HepG2 (cell line): Measurements from ENCODE around the gene DHX8. TPM values are rescaled to one million over a fixed set of nuclear protein-coding genes. Genes with fewer than 3 reads are reported as not detected.

Experiments
- ARID2 ChIP-seq: sonication (generic); formaldehyde crosslinking; IDR thresholded peaks from 2 replicates; pipeline ENCODE4 v1.8.1; 2022; ENCODE audit warnings: mild to moderate bottlenecking, missing genetic modification reagents, borderline replicate concordance
- ASH2L ChIP-seq: fragments of 300-600, 200-600 bp; sonication (generic); IDR thresholded peaks from 2 replicates; pipeline ENCODE4 v1.7.0; 2017; ENCODE audit warnings: low read depth, mild to moderate bottlenecking, moderate library complexity, mixed read lengths, low read length; ENCODE audit not compliant: insufficient read length
- CBX5 ChIP-seq: sonication (generic); formaldehyde crosslinking; IDR thresholded peaks from 2 replicates; pipeline ENCODE4 v1.4.0; 2020; ENCODE audit warnings: missing genetic modification reagents, borderline replicate concordance
- RELA ChIP-seq: sonication (generic); formaldehyde crosslinking; IDR thresholded peaks from 2 replicates; pipeline ENCODE4 v1.4.0; 2020; ENCODE audit warnings: missing genetic modification reagents
- SOX13 ChIP-seq, 3 experiments: fragments of 450-650 bp in 1 of 3; sonication (generic) in 1 of 3; formaldehyde crosslinking in 1 of 3; IDR thresholded peaks in 2 of 3; conservative IDR thresholded peaks in 1 of 3; 2 replicates each; pipeline versions ENCODE4 v1.5.0 to v1.6.1; 2016 to 2020; ENCODE audit warnings: antibody characterized with exemption in 1 of 3, mild to moderate bottlenecking in 1 of 3, missing compliant biosample characterization in 1 of 3, missing genetic modification reagents in 1 of 3, moderate library complexity in 1 of 3
- STAG1 ChIP-seq: sonication (generic); formaldehyde crosslinking; IDR thresholded peaks from 2 replicates; pipeline ENCODE4 v1.4.0; 2020; ENCODE audit warnings: missing genetic modification reagents
- ZMYM3 ChIP-seq: sonication (generic); formaldehyde crosslinking; IDR thresholded peaks from 2 replicates; pipeline ENCODE4 v1.5.1; 2020; ENCODE audit warnings: mild to moderate bottlenecking, missing genetic modification reagents
- ZNF17 ChIP-seq: sonication (generic); formaldehyde crosslinking; IDR thresholded peaks from 2 replicates; pipeline ENCODE4 v1.5.0; 2020; ENCODE audit warnings: mild to moderate bottlenecking, missing genetic modification reagents
- ZNF569 ChIP-seq: sonication (generic); formaldehyde crosslinking; IDR thresholded peaks from 2 replicates; pipeline ENCODE4 v1.5.0; 2020; ENCODE audit warnings: mild to moderate bottlenecking, missing genetic modification reagents, moderate library complexity, borderline replicate concordance
- ZNF75D ChIP-seq: sonication (generic); formaldehyde crosslinking; IDR thresholded peaks from 2 replicates; pipeline ENCODE4 v1.8.1; 2023; ENCODE audit warnings: missing genetic modification reagents, mild to moderate bottlenecking, borderline replicate concordance
- ZSCAN22 ChIP-seq: sonication (generic); formaldehyde crosslinking; IDR thresholded peaks from 2 replicates; pipeline ENCODE4 v1.4.0; 2020; ENCODE audit warnings: mild to moderate bottlenecking, missing genetic modification reagents
- polyA plus RNA-seq, 8 experiments: library from polyadenylated mRNA; depleted of rRNA in 3 of 8; stranded (reverse) in 7 of 8; unstranded in 1 of 8; fragments of >200 nt; fragmentation: Illumina TruSeq in 4 of 8; extraction: Trizol in 4 of 8; gene quantifications; 2 replicates each; pipeline versions ENCODE4 v1.2.1 to v1.2.3, GENCODE V29; 2011 to 2016; ENCODE audit warnings: low read depth in 4 of 8, missing spikeins in 1 of 8, mixed read lengths in 1 of 8; ENCODE audit not compliant: insufficient read depth in 1 of 8
- total RNA-seq, 5 experiments: library from RNA; depleted of rRNA; stranded (reverse); fragments of >200 nt; fragmentation: Illumina TruSeq; extraction: Trizol; gene quantifications; 2 replicates each; pipeline ENCODE4 v1.2.3, GENCODE V29; 2016; ENCODE audit warnings: low read depth in 1 of 5
- TF ChIP-seq, protein P1 (sequence below): sonication (generic); formaldehyde crosslinking; IDR thresholded peaks from 2 replicates; pipeline ENCODE4 v1.4.0; 2020; ENCODE audit warnings: missing genetic modification reagents, borderline replicate concordance
- TF ChIP-seq, protein P2 (sequence below): sonication (generic); formaldehyde crosslinking; IDR thresholded peaks from 2 replicates; pipeline ENCODE4 v1.9.0; 2022; ENCODE audit warnings: missing genetic modification reagents, mild to moderate bottlenecking, borderline replicate concordance
- TF ChIP-seq, protein P3 (sequence below): sonication (generic); formaldehyde crosslinking; IDR thresholded peaks from 2 replicates; pipeline ENCODE4 v1.8.0; 2022; ENCODE audit warnings: mild to moderate bottlenecking, missing genetic modification reagents, borderline replicate concordance
- TF ChIP-seq, protein P4 (sequence below): sonication (generic); formaldehyde crosslinking; IDR thresholded peaks from 2 replicates; pipeline ENCODE4 v1.5.1; 2020; ENCODE audit warnings: mild to moderate bottlenecking, missing genetic modification reagents

The DHX8 gene
- total and polyA plus RNA-seq, 2 of the 13 experiments (the other 11 are each of a cell fraction or from before 2014, with no cell fraction given): 24.8 to 48.9 TPM

DNA sequence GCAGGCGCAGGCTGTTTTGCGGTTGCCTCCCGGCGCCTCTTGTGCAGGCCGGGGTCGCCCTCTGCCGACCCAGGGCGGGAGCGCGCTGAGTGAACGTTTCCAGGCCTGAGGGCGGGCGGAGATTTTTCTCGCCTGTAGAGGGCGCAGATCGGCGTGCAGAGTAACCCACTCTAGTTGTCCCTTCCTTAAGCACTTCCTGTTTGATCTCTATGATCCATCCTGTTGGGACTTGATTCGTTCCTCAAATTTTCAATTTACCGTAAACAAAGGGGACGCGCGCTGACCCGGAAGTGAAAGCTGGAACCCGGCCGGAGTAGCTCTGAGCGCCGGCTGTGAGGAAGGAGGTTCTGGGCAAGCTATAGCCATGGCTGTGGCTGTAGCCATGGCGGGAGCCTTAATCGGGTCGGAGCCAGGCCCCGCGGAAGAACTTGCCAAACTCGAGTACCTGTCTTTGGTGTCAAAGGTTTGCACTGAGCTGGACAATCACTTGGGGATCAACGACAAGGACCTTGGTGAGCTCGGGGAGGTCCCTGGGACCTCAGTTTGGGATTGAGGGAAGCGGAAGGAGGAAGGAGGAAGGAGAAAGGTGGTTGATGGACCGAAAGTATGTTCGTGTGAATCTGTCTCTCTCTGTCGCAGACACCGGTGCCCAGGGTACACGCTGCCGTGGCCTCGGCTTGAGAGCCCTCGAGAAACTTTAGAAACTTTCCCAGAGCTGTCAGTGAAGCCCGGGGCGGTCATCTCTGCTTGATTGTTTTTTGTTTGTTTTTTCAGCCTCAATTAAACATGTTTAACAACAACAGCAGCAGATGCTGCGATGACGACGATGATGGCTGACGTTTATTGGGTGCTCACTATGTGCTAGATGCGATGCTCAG is at the start of gene DHX8 (continued):
- TF ChIP-seq, protein P1, sequence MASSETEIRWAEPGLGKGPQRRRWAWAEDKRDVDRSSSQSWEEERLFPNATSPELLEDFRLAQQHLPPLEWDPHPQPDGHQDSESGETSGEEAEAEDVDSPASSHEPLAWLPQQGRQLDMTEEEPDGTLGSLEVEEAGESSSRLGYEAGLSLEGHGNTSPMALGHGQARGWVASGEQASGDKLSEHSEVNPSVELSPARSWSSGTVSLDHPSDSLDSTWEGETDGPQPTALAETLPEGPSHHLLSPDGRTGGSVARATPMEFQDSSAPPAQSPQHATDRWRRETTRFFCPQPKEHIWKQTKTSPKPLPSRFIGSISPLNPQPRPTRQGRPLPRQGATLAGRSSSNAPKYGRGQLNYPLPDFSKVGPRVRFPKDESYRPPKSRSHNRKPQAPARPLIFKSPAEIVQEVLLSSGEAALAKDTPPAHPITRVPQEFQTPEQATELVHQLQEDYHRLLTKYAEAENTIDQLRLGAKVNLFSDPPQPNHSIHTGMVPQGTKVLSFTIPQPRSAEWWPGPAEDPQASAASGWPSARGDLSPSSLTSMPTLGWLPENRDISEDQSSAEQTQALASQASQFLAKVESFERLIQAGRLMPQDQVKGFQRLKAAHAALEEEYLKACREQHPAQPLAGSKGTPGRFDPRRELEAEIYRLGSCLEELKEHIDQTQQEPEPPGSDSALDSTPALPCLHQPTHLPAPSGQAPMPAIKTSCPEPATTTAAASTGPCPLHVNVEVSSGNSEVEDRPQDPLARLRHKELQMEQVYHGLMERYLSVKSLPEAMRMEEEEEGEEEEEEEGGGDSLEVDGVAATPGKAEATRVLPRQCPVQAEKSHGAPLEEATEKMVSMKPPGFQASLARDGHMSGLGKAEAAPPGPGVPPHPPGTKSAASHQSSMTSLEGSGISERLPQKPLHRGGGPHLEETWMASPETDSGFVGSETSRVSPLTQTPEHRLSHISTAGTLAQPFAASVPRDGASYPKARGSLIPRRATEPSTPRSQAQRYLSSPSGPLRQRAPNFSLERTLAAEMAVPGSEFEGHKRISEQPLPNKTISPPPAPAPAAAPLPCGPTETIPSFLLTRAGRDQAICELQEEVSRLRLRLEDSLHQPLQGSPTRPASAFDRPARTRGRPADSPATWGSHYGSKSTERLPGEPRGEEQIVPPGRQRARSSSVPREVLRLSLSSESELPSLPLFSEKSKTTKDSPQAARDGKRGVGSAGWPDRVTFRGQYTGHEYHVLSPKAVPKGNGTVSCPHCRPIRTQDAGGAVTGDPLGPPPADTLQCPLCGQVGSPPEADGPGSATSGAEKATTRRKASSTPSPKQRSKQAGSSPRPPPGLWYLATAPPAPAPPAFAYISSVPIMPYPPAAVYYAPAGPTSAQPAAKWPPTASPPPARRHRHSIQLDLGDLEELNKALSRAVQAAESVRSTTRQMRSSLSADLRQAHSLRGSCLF: no peak; the same call in 1 of the 2 replicates
- TF ChIP-seq ZSCAN22 (CRISPR knock-in tag) (no peak), RELA (CRISPR knock-in tag) (peak; percentile 79; the same call in 1 of the 2 replicates), ZNF569 (CRISPR knock-in tag) (no peak), ZNF75D (CRISPR knock-in tag) (no peak), SOX13 (IDR thresholded peaks at IDR 0.05) (peak; percentile 20; the same call in 1 of the 2 replicates), SOX13 (CRISPR knock-in tag; conservative IDR thresholded peaks at IDR 0.05 in 1 of 2, IDR thresholded peaks at IDR 0.05 in 1 of 2) (peak; percentile 67; a peak in 1 of 4 replicates), STAG1 (peak; percentile 100), CBX5 (peak; percentile 99), ZNF17 (CRISPR knock-in tag) (no peak), ASH2L (peak; percentile 96), ARID2 (CRISPR knock-in tag) (no peak; the same call in 1 of the 2 replicates), ZMYM3 (CRISPR knock-in tag) (peak; percentile 76)
- TF ChIP-seq, protein P2, sequence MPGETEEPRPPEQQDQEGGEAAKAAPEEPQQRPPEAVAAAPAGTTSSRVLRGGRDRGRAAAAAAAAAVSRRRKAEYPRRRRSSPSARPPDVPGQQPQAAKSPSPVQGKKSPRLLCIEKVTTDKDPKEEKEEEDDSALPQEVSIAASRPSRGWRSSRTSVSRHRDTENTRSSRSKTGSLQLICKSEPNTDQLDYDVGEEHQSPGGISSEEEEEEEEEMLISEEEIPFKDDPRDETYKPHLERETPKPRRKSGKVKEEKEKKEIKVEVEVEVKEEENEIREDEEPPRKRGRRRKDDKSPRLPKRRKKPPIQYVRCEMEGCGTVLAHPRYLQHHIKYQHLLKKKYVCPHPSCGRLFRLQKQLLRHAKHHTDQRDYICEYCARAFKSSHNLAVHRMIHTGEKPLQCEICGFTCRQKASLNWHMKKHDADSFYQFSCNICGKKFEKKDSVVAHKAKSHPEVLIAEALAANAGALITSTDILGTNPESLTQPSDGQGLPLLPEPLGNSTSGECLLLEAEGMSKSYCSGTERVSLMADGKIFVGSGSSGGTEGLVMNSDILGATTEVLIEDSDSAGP (CRISPR knock-in tag): peak; percentile 97
- TF ChIP-seq, protein P3, sequence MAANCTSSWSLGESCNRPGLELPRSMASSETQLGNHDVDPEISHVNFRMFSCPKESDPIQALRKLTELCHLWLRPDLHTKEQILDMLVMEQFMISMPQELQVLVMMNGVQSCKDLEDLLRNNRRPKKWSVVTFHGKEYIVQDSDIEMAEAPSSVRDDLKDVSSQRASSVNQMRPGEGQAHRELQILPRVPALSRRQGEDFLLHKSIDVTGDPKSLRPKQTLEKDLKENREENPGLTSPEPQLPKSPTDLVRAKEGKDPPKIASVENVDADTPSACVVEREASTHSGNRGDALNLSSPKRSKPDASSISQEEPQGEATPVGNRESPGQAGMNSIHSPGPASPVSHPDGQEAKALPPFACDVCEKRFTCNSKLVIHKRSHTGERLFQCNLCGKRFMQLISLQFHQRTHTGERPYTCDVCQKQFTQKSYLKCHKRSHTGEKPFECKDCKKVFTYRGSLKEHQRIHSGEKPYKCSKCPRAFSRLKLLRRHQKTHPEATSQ (CRISPR knock-in tag): peak; percentile 95; the same call in 1 of the 2 replicates
- TF ChIP-seq, protein P4, sequence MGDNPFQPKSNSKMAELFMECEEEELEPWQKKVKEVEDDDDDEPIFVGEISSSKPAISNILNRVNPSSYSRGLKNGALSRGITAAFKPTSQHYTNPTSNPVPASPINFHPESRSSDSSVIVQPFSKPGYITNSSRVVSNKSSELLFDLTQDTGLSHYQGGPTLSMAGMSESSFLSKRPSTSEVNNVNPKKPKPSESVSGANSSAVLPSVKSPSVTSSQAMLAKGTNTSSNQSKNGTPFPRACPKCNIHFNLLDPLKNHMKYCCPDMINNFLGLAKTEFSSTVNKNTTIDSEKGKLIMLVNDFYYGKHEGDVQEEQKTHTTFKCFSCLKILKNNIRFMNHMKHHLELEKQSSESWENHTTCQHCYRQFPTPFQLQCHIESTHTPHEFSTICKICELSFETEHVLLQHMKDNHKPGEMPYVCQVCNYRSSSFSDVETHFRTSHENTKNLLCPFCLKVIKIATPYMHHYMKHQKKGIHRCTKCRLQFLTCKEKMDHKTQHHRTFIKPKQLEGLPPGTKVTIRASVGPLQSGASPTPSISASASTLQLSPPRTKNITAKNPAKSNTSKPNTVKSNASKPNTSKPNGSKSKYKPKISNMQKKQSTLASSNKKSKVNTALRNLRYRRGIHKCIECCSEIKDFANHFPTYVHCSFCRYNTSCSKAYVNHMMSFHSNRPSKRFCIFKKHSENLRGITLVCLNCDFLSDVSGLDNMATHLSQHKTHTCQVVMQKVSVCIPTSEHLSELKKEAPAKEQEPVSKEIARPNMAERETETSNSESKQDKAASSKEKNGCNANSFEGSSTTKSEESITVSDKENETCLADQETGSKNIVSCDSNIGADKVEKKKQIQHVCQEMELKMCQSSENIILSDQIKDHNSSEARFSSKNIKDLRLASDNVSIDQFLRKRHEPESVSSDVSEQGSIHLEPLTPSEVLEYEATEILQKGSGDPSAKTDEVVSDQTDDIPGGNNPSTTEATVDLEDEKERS: no peak; the same call in 1 of the 2 replicates
